GM18861 (cell line): ENCODE data around the gene ASPHD1.
"Not testable (repeated sequence)": the region's sequence is repeated elsewhere in the genome, so short reads cannot be mapped to it uniquely, and the experiment has no call there.

Experiments used
- ATAC-seq: cut with Tn5 transposase; IDR thresholded peaks from one replicate; pipeline ENCODE4 v1.9.1; 2021; ENCODE audit not compliant: unreplicated experiment

Gene ASPHD1, protein sequence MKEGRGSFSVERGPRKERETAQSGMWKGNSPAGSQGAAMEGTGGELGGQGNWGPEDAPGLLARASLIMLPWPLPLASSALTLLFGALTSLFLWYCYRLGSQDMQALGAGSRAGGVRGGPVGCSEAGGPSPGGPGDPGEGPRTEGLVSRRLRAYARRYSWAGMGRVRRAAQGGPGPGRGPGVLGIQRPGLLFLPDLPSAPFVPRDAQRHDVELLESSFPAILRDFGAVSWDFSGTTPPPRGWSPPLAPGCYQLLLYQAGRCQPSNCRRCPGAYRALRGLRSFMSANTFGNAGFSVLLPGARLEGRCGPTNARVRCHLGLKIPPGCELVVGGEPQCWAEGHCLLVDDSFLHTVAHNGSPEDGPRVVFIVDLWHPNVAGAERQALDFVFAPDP

GRCh38 chr16:29900102-29900887, at the start of gene ASPHD1:
TSS of gene ASPHD1 (plus strand) at chr16:29900488. CDS start at chr16:29900972, 484 bp downstream.
- ATAC-seq = no peak

- ATAC-seq = no peak
Observed at GRCh38 chr16:29850998-29851397, 49.3 kb upstream of the ASPHD1 start.

DNA sequence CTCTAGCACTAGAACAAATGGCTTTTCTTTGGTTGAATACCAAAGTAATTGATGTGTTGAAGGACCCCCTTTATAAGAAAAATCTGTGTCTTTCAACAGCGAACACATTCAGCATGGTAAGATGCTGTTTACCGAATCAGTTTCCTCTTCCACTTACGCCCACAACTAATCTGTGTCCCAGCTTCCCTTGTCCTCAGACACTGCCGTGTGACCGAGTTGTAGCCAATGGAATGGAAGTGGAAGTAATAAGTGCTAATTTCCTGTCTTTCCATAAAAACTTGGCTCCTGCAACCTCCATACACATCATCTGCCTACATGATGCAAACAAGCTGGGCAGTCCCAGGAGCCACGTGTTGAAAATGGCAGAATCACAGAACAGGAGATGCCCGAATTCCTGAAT, 47.6 kb upstream of the ASPHD1 start:
- no peak for ATAC-seq

DNA sequence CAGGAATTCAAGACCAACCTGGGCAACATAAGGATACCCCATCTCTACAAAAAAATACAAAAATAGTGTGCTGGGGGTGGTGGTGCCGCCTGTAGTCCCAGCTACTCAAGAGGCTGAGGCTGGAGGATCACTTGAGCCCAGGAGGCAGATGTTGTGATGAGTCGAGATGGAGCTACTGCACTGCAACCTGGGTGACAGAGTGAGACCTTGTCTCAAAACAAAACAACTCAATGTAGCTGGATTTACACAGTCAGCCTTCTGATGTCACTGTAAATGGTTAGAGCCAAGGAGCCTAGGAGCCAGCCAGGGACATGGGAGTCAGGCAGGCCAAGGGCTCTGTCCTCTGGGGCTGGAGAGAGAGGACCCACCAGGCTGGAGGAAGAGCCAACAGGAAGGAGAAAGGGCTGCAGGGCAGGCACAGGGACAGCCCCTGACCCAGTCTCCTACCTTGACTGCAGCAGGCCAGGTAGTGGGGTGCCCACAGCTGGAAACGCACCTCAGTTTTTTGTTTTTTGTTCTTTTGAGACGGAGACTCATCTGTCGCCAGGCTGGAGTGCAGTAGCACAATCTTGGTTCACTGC, 45.7 kb upstream of the ASPHD1 start:
- ATAC-seq = no peak

GRCh38 chr16:29857133-29857760, 43.0 kb upstream of the ASPHD1 start:
- ATAC-seq = no peak

GRCh38 chr16:29858149-29858849, 42.0 kb upstream of the ASPHD1 start:
- ATAC-seq = no peak

DNA sequence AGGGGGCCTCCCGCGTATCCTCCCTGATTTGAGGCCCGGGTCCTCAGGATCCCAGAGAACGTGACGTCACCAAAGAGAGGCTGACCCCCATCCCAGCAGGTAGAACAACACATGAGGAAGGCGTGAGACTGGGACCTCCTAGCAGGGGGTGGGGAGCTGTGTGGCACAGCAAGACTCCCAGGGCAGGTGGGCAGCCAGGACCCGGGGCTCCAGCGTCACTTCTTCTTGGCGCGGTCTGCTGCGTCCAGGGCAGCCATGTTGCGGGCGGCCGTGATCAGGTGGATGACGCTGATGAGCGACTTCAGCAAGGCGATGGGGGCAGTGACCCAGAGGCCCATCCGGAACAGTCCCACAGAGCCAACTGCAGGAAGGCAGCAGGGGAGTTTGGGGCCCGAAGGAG, 41.3 kb upstream of the ASPHD1 start:
- no peak for ATAC-seq

GRCh38 chr16:29860218-29860617, 40.1 kb upstream of the ASPHD1 start:
- no peak for ATAC-seq

- ATAC-seq = no peak
Observed at GRCh38 chr16:29862383-29862883, 37.9 kb upstream of the ASPHD1 start.

DNA sequence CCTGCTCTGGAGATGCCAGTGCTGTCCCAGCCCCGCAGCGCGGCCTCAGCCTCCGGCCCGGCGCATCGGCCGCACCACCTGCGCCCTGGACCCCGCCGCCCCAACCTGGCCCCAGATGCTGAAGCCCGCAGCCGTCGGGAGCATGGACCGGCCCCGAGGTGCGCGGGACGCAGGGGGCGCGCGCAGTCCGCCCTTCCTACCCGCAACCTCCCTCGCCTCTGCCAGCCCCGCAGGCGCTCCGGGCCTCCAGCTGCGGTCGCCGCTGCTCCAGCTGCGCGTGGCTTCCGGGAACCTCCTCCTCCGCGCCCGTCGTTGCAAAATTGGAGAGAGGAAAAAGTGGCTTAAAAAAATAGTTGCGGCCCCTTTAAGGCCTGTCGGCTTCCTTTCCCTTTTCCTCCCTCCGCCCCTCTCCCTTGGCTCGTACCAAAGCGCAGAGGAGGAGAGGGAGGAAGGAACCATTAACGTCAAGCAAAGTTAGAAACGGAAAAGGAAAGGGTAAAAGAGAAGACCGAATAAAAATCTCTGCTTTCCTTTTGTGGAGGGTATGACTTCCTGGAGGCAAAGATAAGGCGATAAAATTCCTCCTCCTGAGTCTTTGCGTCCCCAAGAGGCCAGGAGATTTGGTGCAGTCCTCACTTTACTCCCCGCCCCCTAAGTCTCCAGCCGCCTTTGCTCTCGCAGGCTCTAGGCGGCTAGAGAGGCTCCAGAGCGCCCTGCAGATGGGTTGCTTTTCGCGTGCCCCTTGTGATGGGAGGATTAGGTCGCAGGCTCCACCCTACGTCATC, 37.2 kb upstream of the ASPHD1 start, which contains the start of gene CDIPT:
Gene CDIPT (minus strand): TSS at position 343 of the 785 bp plus-strand sequence. CDS start 369 bp downstream, outside the sequence.
- ATAC-seq = peak; percentile 90

GRCh38 chr16:29863669-29863984, 36.7 kb upstream of the ASPHD1 start:
- ATAC-seq = no peak

DNA sequence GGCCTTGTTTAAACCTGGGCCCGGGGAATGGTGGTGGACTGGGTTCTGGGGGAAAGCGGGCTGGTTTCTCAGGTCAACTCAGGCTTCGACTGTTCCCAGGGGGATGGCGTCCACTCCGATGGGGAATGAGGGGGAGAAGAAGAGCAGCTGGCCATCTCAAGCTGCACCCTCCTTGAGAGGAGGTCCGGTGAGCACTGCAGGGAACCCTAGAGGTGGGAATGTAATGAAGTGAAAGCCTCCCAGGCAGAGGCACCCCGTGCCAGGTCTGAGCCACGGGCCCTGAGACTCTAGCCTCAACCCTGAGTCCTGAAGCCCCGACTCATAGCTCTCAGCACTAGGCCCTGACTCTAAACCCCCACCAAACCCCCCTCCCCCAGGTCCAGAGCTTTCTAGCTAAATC, 36.1 kb upstream of the ASPHD1 start:
- no peak for ATAC-seq

DNA sequence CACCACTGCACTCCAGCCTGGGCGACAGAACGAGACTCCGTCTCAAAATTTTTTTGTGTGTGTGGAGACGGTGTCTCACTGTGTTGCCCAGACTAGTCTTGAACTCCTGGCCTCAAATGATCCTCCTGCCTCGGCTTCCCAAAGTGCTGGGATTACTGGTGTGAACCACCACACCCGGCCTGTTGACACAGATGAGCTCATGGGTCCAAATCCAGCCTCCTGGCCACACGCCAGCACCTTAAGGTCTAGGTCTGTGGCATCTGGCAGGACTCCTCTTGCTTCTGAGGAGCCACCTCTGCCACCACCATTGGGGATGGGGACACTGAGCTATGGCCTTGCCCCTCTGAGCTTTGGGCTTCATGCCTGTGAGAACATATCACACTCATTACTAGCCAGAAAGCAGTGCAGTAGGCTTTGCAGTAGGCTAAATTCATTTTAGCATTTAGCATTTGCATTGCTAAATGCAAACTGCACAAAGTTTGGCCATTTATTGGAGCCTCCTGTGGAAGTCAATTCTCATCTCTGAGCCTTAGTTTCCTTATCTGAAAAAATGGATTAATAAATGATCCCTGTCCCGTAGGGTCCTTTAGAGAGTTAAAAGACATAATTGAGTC, 31.8 kb upstream of the ASPHD1 start:
- ATAC-seq = no peak

- ATAC-seq = not testable (repeated sequence)
Observed at GRCh38 chr16:29869067-29869466, 31.2 kb upstream of the ASPHD1 start.

- ATAC-seq = no peak
Observed at GRCh38 chr16:29871822-29872546, 28.3 kb upstream of the ASPHD1 start.

GRCh38 chr16:29873319-29873718, 27.0 kb upstream of the ASPHD1 start:
- ATAC-seq = no peak

GRCh38 chr16:29875206-29875605, 25.1 kb upstream of the ASPHD1 start:
- no peak for ATAC-seq

- no peak for ATAC-seq
Observed at GRCh38 chr16:29876217-29876593, 24.1 kb upstream of the ASPHD1 start.
